HL-60 (cell line): ENCODE data around the gene PTPRN2.

Experiments
- DNase-seq, 2 experiments: peaks; one replicate each; pipeline ENCODE4 v3.0.0-alpha.2; 2010 to 2020; ENCODE audit warnings: low read depth in 1 of 2, low spot score in 1 of 2
- H3K27ac ChIP-seq: fragments of 250-450 bp; sonication (Bioruptor Pico); replicated peaks from 2 replicates; pipeline ENCODE4 v1.5.1; 2020; ENCODE audit warnings: mild to moderate bottlenecking, moderate library complexity
- H3K27me3 ChIP-seq: fragments of 250-450 bp; sonication (Bioruptor Pico); 2 replicates; pipeline ENCODE4 v1.5.1; 2021; ENCODE audit warnings: mild to moderate bottlenecking, moderate library complexity; ENCODE audit not compliant: insufficient read depth, poor library complexity, severe bottlenecking
- H3K4me3 ChIP-seq: replicated peaks from 2 replicates; pipeline ENCODE4 v1.5.1; 2011; ENCODE audit warnings: mild to moderate bottlenecking, control low read depth, low read length; ENCODE audit not compliant: insufficient read depth
- CTCF ChIP-seq: IDR thresholded peaks from one replicate; pipeline ENCODE4 v1.5.1; 2011; ENCODE audit warnings: low read length, control low read depth, inconsistent platforms; ENCODE audit not compliant: insufficient read depth
- GABPA ChIP-seq: IDR thresholded peaks from 2 replicates; pipeline ENCODE4 v1.6.1; 2012; ENCODE audit warnings: low read depth
- POLR2AphosphoS5 ChIP-seq: IDR thresholded peaks from 2 replicates; pipeline ENCODE4 v1.6.1; 2012; ENCODE audit warnings: low read depth
- REST ChIP-seq: IDR thresholded peaks from 2 replicates; pipeline ENCODE4 v1.6.1; 2012; ENCODE audit warnings: low read depth; ENCODE audit not compliant: insufficient replicate concordance
- SPI1 ChIP-seq: IDR thresholded peaks from 2 replicates; pipeline ENCODE4 v1.6.1; 2012; ENCODE audit warnings: low read depth, mild to moderate bottlenecking, borderline replicate concordance

Gene PTPRN2

DNA sequence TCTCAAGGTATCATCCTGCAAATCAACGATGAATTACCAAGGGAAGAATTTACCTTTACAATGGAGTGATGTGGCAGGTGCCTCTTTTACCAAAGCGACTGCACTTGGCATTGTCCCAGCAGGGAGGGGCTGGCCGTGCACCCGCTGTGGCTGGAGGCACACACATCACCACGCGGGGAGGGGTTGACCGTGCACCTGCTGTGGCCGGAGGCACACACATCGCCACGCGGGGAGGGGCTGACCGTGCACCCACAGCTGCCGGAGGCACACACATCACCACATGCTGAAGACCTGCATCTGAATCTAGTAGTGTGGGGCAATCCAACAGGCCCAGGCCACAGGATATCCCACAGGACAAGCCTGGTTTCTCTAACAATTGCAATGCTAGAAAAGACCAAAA, 757.3 kb downstream of the PTPRN2 start:
- no peaks in the 10 kb centered on the region for H3K27me3 ChIP-seq
- no peak overlapping the region for H3K4me3 ChIP-seq
- TF ChIP-seq SPI1, result no peak
- no peak for TF ChIP-seq GABPA
- TF ChIP-seq REST, result no peak
- no peak for TF ChIP-seq POLR2AphosphoS5
- no peak for TF ChIP-seq CTCF
- DNase-seq, result no peak
- no peak overlapping the region for H3K27ac ChIP-seq

GRCh38 chr7:157829491-157829890, 758.1 kb downstream of the PTPRN2 start:
- no peak overlapping the region for H3K4me3 ChIP-seq
- DNase-seq, result no peak
- no peak overlapping the region for H3K27ac ChIP-seq
- H3K27me3 ChIP-seq, result no peaks in the 10 kb centered on the region
- TF ChIP-seq CTCF (no peak), REST (no peak), GABPA (no peak), POLR2AphosphoS5 (no peak), SPI1 (no peak)

- no peak for DNase-seq
- H3K27me3 ChIP-seq, result no peaks in the 10 kb centered on the region
- TF ChIP-seq POLR2AphosphoS5 (no peak), CTCF (no peak), SPI1 (no peak), REST (no peak), GABPA (no peak)
- no peak overlapping the region for H3K4me3 ChIP-seq
- H3K27ac ChIP-seq, result no peak overlapping the region
Observed at GRCh38 chr7:157828881-157829280, 758.7 kb downstream of the PTPRN2 start.
